Pancreas (tissue), 10 donors: ENCODE results near the gene DSCAML1. TPM values are rescaled to one million over a fixed set of nuclear protein-coding genes. Genes with fewer than 3 reads are reported as not detected.

Experiments
- ATAC-seq, 4 donors: fragments of 200-7000 bp; cut with Tn5 transposase; one replicate each; pipeline versions ENCODE4 v1.8.0 to v1.9.1; 2020; ENCODE audit warnings: mild to moderate bottlenecking in 4 of 4, moderate library complexity in 4 of 4
- DNase-seq, 6 donors: peaks; one replicate each; pipeline ENCODE4 v3.0.0-alpha.2; 2020
- FAIRE-seq: peaks from 2 replicates; lab custom pipeline; 2012; peaks lifted over from hg19 to GRCh38; lab: Jason Lieb, UNC
- H3K27ac ChIP-seq, 4 donors: fragments of 200-600 bp; sonication (generic); 1 replicate in 3 of 4; 2 replicates in 1 of 4; pipeline versions ENCODE4 v1.5.0 to v1.8.0; 2020
- H3K27me3 ChIP-seq, 4 donors: fragments of 200-600 bp; one replicate each; pipeline ENCODE4 v1.8.0; 2021
- H3K36me3 ChIP-seq, 3 donors: fragments of 200-600 bp; sonication (generic) in 1 of 3; one replicate each; pipeline versions ENCODE4 v1.5.0 to v1.8.0; 2020 to 2021
- H3K4me1 ChIP-seq, 3 donors: fragments of 200-600 bp; one replicate each; pipeline ENCODE4 v1.8.0; 2021
- H3K4me3 ChIP-seq, 4 donors: fragments of 200-600 bp; sonication (generic) in 2 of 4; one replicate each; pipeline versions ENCODE4 v1.5.0 to v1.8.0; 2020 to 2021
- H3K9me3 ChIP-seq, 4 donors: fragments of 200-600 bp; one replicate each; pipeline ENCODE4 v1.8.0; 2021
- WGBS, 2 donors: extraction: QIAGEN DNeasy Blood & Tissue Kit; methylation state at CpG; one replicate each; pipeline ENCODE4 v1.1.7; 2013; 5-methylcytosine and 5-hydroxymethylcytosine counted together
- intact Hi-C, 3 donors: fragments of 100-400 bp; cut with DNase I; formaldehyde crosslinking; loops; one replicate each; pipeline versions ENCODE4 v1.11.1 to v1.14.2; 2022
- polyA plus RNA-seq, 2 donors: library from polyadenylated mRNA; stranded (reverse); fragments of 200-250 nt; gene quantifications; one replicate each; pipeline ENCODE4 v1.2.3, GENCODE V29; 2013
- total RNA-seq, 6 donors: library from RNA; stranded (reverse); fragmentation: NEBNext Ultra II Directional in 4 of 6; extraction: Animal tissue kit (Norgen Biotek cat#: 25700) in 4 of 6; gene quantifications; one replicate each; pipeline versions ENCODE4 v1.2.1 to v1.2.4, GENCODE V29; 2021 to 2023
- TF ChIP-seq, protein P1 (sequence below), 4 donors: fragments of 200-600 bp; sonication (generic) in 3 of 4; IDR thresholded peaks; one replicate each; pipeline versions ENCODE4 v1.5.0 to v1.8.0; 2021; ENCODE audit warnings: antibody characterized with exemption in 4 of 4
- donor health status: healthy with polysubstance abuse.
- donor health status: DM: no; HTN: no; CAD: no; lungs with moderate emphysema.
- donor health status: DM: no; HTN: no; CAD: no.
- donor health status: control.
- donor health status: control.
- donor health status: Bipolar disorder and iron deficiency.
- donor health status: DM: yes; HTN: yes; CAD: no.
- donor health status: DM: no; HTN: no; CAD: no.
- donor health status: DM: no; HTN: no; CAD: no.
- donor health status: DM: yes; HTN: yes; CAD: no.

DSCAML1 gene
- total and polyA plus RNA-seq, 8 donors: 0.69 to 2.7 (median 1.8) TPM

DNA sequence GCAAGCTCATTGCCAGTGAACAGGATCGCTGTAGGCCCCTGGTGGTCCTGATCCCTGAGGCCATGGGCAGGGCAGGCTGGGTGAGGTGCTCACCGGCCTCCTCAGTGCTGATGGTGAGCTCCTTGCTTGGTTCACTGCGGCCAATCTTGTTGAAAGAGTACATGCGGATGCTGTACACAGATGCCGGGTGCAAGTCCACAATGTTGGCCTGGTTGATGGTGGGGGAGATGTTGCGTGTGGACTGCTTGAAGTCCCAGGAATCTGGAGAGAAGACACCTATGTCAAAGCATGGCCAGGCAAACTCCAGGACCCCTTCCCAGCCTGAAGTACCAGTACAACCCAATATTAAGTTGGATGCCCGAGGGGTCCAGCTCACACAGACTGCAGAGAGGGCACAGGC, 325.2 kb downstream of the DSCAML1 start:
- intact Hi-C loops: no loop called here
- ATAC-seq (no peak), FAIRE-seq (no peak), DNase-seq (no peak)
- 86 to 95% methylated on average over 7 of the region's 7 CpGs for WGBS, 2 donors
- Histone ChIP-seq H3K27ac (no peak overlapping the region), H3K4me1 (no peaks in the 10 kb centered on the region), H3K4me3 (no peak overlapping the region), H3K36me3 (no peaks in the 10 kb centered on the region), H3K9me3 (no peaks in the 10 kb centered on the region), H3K27me3 (no peaks in the 10 kb centered on the region)
- TF ChIP-seq, protein P1, sequence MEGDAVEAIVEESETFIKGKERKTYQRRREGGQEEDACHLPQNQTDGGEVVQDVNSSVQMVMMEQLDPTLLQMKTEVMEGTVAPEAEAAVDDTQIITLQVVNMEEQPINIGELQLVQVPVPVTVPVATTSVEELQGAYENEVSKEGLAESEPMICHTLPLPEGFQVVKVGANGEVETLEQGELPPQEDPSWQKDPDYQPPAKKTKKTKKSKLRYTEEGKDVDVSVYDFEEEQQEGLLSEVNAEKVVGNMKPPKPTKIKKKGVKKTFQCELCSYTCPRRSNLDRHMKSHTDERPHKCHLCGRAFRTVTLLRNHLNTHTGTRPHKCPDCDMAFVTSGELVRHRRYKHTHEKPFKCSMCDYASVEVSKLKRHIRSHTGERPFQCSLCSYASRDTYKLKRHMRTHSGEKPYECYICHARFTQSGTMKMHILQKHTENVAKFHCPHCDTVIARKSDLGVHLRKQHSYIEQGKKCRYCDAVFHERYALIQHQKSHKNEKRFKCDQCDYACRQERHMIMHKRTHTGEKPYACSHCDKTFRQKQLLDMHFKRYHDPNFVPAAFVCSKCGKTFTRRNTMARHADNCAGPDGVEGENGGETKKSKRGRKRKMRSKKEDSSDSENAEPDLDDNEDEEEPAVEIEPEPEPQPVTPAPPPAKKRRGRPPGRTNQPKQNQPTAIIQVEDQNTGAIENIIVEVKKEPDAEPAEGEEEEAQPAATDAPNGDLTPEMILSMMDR (IDR thresholded peaks at IDR 0.05): no peak

DNA sequence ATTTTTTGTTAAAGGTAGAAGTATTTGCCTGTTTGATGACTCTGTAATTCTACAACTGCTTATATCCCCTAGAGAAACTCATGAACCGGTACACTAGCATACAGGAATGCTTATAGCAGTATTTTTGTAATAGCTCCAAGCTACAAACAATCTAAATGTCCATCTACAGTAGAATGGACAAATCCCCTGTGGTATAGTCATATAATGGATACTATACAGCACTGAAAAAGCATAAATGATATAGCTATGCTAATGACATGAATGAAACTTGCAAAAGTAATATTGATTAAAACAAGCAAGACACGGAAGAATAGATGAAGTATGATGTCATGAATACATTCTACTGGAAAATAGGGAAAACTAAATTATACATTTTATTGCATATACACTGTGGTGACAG, 326.4 kb downstream of the DSCAML1 start:
- intact Hi-C loops: no loop called here
- WGBS, 2 donors: 95 to 97% methylated on average over 2 of the region's 2 CpGs
- Histone ChIP-seq H3K36me3 (no peaks in the 10 kb centered on the region), H3K27me3 (no peaks in the 10 kb centered on the region), H3K9me3 (no peaks in the 10 kb centered on the region), H3K4me3 (no peak overlapping the region), H3K4me1 (no peaks in the 10 kb centered on the region), H3K27ac (no peak overlapping the region)
- FAIRE-seq: no peak
- ATAC-seq: no peak
- TF ChIP-seq, protein P1 (IDR thresholded peaks at IDR 0.05): no peak
- DNase-seq: no peak

DNA sequence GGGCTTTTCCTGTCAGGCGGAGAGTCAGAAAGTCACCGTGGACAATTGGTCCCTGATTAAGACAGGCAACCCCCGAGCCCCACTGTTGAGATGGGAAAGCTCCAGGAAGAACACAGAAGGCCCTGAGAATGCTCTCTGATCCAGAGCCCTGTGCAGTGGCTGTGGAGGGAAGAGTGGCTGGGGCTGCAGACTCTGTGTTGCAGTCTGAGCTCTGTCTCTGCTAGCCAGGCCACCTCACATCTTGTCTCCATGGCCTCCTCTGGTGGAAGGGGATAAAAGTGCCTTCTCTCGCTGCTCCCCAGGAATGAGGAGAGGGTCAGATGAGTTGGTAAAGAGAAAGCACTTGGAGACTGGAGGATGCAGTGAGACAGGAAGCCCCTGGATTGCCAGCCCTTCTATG, 328.1 kb downstream of the DSCAML1 start:
- Histone ChIP-seq H3K27ac (no peak overlapping the region), H3K36me3 (no peaks in the 10 kb centered on the region), H3K4me1 (no peaks in the 10 kb centered on the region), H3K4me3 (no peak overlapping the region), H3K27me3 (no peaks in the 10 kb centered on the region), H3K9me3 (no peaks in the 10 kb centered on the region)
- intact Hi-C loops: no loop called here
- DNase-seq (no peak), FAIRE-seq (no peak), ATAC-seq (no peak)
- WGBS, 2 donors: 55 to 64% methylated on average over 4 of the region's 4 CpGs
- TF ChIP-seq, protein P1 (IDR thresholded peaks at IDR 0.05): no peak

DNA sequence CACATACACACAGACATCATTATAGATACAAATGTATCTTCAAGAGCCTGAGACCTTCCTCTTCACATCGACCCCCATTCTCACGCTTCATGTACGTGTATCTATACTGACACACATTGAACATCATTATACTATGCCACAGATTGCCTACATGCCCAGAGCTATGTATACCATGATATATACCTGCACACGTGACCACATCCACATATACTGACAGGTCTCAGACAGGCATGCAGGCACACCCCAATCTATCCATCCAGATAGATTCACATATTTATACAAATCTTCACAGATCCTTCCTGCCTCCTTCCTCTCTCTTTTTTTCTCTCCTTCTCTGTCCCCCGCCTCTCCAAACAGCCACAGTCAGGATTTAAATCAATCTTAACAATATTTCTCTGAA, 329.2 kb downstream of the DSCAML1 start:
- intact Hi-C loops: no loop called here
- FAIRE-seq: no peak
- 61 to 86% methylated on average over 5 of the region's 5 CpGs for WGBS, 2 donors

DNA sequence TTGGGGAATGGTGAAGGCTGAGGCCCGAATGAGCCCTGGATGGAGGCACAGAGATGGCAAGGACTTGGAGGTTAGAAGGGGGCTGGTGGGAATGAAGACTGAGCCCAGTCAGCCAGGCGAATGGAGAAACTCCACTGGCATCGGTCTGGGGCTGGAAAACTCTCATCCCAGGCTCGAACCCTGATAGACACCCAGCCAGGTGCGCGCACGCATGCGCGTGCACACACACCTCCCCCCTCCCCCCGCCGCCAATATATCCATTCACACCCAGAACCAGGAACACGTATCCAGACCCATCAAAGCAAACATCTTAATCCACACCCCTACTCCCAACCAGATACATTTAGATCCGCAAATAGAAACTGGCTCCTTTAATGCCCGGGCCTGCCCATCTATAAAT, 330.1 kb downstream of the DSCAML1 start:
- Histone ChIP-seq H3K27ac (no peak overlapping the region), H3K9me3 (no peaks in the 10 kb centered on the region), H3K4me1 (no peaks in the 10 kb centered on the region), H3K4me3 (no peak overlapping the region), H3K27me3 (no peaks in the 10 kb centered on the region), H3K36me3 (no peaks in the 10 kb centered on the region)
- DNase-seq: no peak
- intact Hi-C loops: no loop called here
- no peak for ATAC-seq
- no peak for FAIRE-seq
- TF ChIP-seq, protein P1 (IDR thresholded peaks at IDR 0.05): no peak
- 88 to 89% methylated on average over 14 of the region's 14 CpGs for WGBS, 2 donors

More for the DNA sequence above, 329.2 kb downstream of the DSCAML1 start:
- H3K4me1 ChIP-seq: no peaks in the 10 kb centered on the region
- H3K27me3 ChIP-seq: no peaks in the 10 kb centered on the region
- no peak for ATAC-seq
- no peak overlapping the region for H3K4me3 ChIP-seq
- H3K27ac ChIP-seq: no peak overlapping the region
- no peaks in the 10 kb centered on the region for H3K36me3 ChIP-seq
- H3K9me3 ChIP-seq: no peaks in the 10 kb centered on the region
- TF ChIP-seq, protein P1 (IDR thresholded peaks at IDR 0.05): no peak
- DNase-seq: no peak
